HL-60 (cell line): ENCODE results near the gene C4orf36.

Experiments
- DNase-seq, 2 experiments: peaks; one replicate each; pipeline ENCODE4 v3.0.0-alpha.2; 2010 to 2020; ENCODE audit warnings: low read depth in 1 of 2, low spot score in 1 of 2
- H3K27ac ChIP-seq: fragments of 250-450 bp; sonication (Bioruptor Pico); replicated peaks from 2 replicates; pipeline ENCODE4 v1.5.1; 2020; ENCODE audit warnings: mild to moderate bottlenecking, moderate library complexity
- H3K27me3 ChIP-seq: fragments of 250-450 bp; sonication (Bioruptor Pico); 2 replicates; pipeline ENCODE4 v1.5.1; 2021; ENCODE audit warnings: mild to moderate bottlenecking, moderate library complexity; ENCODE audit not compliant: insufficient read depth, poor library complexity, severe bottlenecking
- H3K4me3 ChIP-seq: replicated peaks from 2 replicates; pipeline ENCODE4 v1.5.1; 2011; ENCODE audit warnings: mild to moderate bottlenecking, control low read depth, low read length; ENCODE audit not compliant: insufficient read depth
- GABPA ChIP-seq: IDR thresholded peaks from 2 replicates; pipeline ENCODE4 v1.6.1; 2012; ENCODE audit warnings: low read depth
- POLR2AphosphoS5 ChIP-seq: IDR thresholded peaks from 2 replicates; pipeline ENCODE4 v1.6.1; 2012; ENCODE audit warnings: low read depth
- REST ChIP-seq: IDR thresholded peaks from 2 replicates; pipeline ENCODE4 v1.6.1; 2012; ENCODE audit warnings: low read depth; ENCODE audit not compliant: insufficient replicate concordance
- SPI1 ChIP-seq: IDR thresholded peaks from 2 replicates; pipeline ENCODE4 v1.6.1; 2012; ENCODE audit warnings: low read depth, mild to moderate bottlenecking, borderline replicate concordance
- TF ChIP-seq, protein P1 (sequence below): IDR thresholded peaks from one replicate; pipeline ENCODE4 v1.5.1; 2011; ENCODE audit warnings: low read length, control low read depth, inconsistent platforms; ENCODE audit not compliant: insufficient read depth

C4orf36 gene

GRCh38 chr4:86890790-86891189 is 1.4 kb downstream of the C4orf36 start:
- Histone ChIP-seq H3K4me3 (no peak overlapping the region), H3K27ac (no peak overlapping the region), H3K27me3 (no peaks in the 10 kb centered on the region)
- TF ChIP-seq REST, result no peak
- TF ChIP-seq, protein P1, sequence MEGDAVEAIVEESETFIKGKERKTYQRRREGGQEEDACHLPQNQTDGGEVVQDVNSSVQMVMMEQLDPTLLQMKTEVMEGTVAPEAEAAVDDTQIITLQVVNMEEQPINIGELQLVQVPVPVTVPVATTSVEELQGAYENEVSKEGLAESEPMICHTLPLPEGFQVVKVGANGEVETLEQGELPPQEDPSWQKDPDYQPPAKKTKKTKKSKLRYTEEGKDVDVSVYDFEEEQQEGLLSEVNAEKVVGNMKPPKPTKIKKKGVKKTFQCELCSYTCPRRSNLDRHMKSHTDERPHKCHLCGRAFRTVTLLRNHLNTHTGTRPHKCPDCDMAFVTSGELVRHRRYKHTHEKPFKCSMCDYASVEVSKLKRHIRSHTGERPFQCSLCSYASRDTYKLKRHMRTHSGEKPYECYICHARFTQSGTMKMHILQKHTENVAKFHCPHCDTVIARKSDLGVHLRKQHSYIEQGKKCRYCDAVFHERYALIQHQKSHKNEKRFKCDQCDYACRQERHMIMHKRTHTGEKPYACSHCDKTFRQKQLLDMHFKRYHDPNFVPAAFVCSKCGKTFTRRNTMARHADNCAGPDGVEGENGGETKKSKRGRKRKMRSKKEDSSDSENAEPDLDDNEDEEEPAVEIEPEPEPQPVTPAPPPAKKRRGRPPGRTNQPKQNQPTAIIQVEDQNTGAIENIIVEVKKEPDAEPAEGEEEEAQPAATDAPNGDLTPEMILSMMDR, result no peak
- TF ChIP-seq SPI1, result no peak
- DNase-seq, result no peak

DNA sequence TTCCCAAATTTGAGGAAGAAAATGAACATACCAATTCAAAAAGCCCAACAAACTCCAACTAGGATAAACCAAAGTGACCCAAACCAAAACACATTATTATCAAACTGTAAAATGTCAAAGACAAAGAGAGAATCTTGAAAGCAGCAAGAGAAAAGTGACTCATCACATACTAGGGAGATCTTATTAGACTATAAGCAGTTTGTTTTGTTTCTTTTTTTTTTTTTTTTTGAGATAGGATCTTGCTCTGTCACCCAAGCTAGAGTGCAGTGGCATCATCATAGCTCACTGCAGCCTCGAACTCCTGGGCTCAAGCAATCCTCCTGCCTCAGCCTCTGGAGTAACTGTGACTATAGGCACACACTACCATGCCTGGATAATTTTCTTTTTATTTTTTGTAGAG is 12.6 kb downstream of the C4orf36 start:
- H3K27ac ChIP-seq, result no peak overlapping the region
- DNase-seq, result no peak
- TF ChIP-seq POLR2AphosphoS5, result no peak
- no peak for TF ChIP-seq SPI1
- TF ChIP-seq, protein P1, result no peak
- TF ChIP-seq REST, result no peak
- TF ChIP-seq GABPA, result no peak
- no peak overlapping the region for H3K4me3 ChIP-seq
- H3K27me3 ChIP-seq, result no peaks in the 10 kb centered on the region

DNA sequence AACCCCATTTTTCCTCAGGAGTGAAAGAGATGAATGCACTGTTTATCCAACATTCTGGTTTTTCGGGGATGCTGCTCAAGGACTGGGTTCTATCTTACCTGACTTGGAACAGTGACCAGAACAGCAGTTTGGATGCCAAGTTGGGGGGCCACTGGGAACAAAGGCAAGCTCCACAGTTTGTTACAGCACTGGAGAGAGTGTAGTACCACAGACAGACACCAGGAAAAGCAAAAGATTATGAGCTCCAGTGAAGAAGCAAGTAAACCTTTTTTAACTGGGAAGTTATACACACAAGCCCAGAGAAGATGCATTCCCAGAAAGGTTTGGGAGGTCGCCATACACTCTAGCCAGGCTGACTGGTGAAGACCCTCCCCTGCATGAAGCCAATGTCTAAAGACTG is 13.6 kb downstream of the C4orf36 start:
- TF ChIP-seq, protein P1, result no peak
- TF ChIP-seq REST (no peak), POLR2AphosphoS5 (no peak), GABPA (no peak), SPI1 (no peak)
- no peak for DNase-seq
- H3K27ac ChIP-seq, result no peak overlapping the region
- H3K4me3 ChIP-seq, result no peak overlapping the region
- H3K27me3 ChIP-seq, result no peaks in the 10 kb centered on the region
